ENCODE data around the gene LYPD5.
A peak's percentile ranks its signal among the peaks of the same experiment; 100 is the strongest.

Gene LYPD5

GRCh38 chr19:43804432-43804831 lies 2.2 kb upstream of the LYPD5 start:
- DNase-seq = no peak

- no peak for DNase-seq
Measured at GRCh38 chr19:43799502-43800142, 2.6 kb downstream of the LYPD5 start.

- no peak for DNase-seq
Measured at GRCh38 chr19:43798546-43799409, 3.5 kb downstream of the LYPD5 start.

GRCh38 chr19:43798026-43798545 lies 4.2 kb downstream of the LYPD5 start:
- DNase-seq = no peak

- DNase-seq = no peak
Measured at GRCh38 chr19:43797556-43797955, 4.7 kb downstream of the LYPD5 start.

- no peak for DNase-seq
Measured at GRCh38 chr19:43797118-43797517, 5.1 kb downstream of the LYPD5 start.

GRCh38 chr19:43790587-43790986 lies 11.7 kb downstream of the LYPD5 start:
- no peak for DNase-seq

GRCh38 chr19:43789029-43789428 lies 13.2 kb downstream of the LYPD5 start:
- peak; percentile 53 for DNase-seq

GRCh38 chr19:43786665-43787064 lies 15.6 kb downstream of the LYPD5 start:
- DNase-seq = no peak

- peak; percentile 71 for DNase-seq
Measured at GRCh38 chr19:43784981-43785808, 17.1 kb downstream of the LYPD5 start.

- peak; percentile 84 for DNase-seq
Measured at GRCh38 chr19:43784241-43784980, 17.8 kb downstream of the LYPD5 start.

GRCh38 chr19:43783636-43784035 lies 18.6 kb downstream of the LYPD5 start:
- no peak for DNase-seq

GRCh38 chr19:43782689-43783231 lies 19.5 kb downstream of the LYPD5 start:
- no peak for DNase-seq

GRCh38 chr19:43782311-43782660 lies 20.0 kb downstream of the LYPD5 start:
- no peak for DNase-seq

- DNase-seq = no peak
Measured at GRCh38 chr19:43781630-43782310, 20.5 kb downstream of the LYPD5 start.

GRCh38 chr19:43780706-43781525 lies 21.3 kb downstream of the LYPD5 start, which contains the start of gene KCNN4:
TSS of gene KCNN4 (minus strand) at chr19:43780973. CDS start at chr19:43780861, 112 bp downstream.
- DNase-seq = peak; percentile 64

GRCh38 chr19:43779820-43780219 lies 22.4 kb downstream of the LYPD5 start:
- DNase-seq = no peak

- no peak for DNase-seq
Measured at GRCh38 chr19:43779147-43779819, 23.0 kb downstream of the LYPD5 start.

- no peak for DNase-seq
Measured at GRCh38 chr19:43778651-43779050, 23.6 kb downstream of the LYPD5 start.
